H9 (cell line): ENCODE measurements around the gene SLC22A15. TPM values are rescaled to one million over a fixed set of nuclear protein-coding genes. Genes with fewer than 3 reads are reported as not detected.

Source experiments
- DNase-seq: peaks from one replicate; pipeline ENCODE4 v3.0.0-alpha.2; 2017
- H2AFZ ChIP-seq: one replicate; pipeline ENCODE4 v1.6.1; 2013; ENCODE audit warnings: mild to moderate bottlenecking, low read length, control low read depth, moderate library complexity
- H2AK5ac ChIP-seq: 2 replicates; pipeline ENCODE4 v1.6.1; 2013; ENCODE audit warnings: low read length, control low read depth, mixed read lengths; ENCODE audit not compliant: insufficient read length
- H2BK120ac ChIP-seq: one replicate; pipeline ENCODE4 v1.6.1; 2013; ENCODE audit warnings: low read depth, mild to moderate bottlenecking, low read length, control low read depth, inconsistent platforms; ENCODE audit not compliant: poor library complexity, severe bottlenecking
- H2BK12ac ChIP-seq: 2 replicates; pipeline ENCODE4 v1.6.1; 2013; ENCODE audit warnings: low read length, control low read depth, mixed read lengths, low read depth; ENCODE audit not compliant: insufficient read length
- H2BK15ac ChIP-seq: 2 replicates; pipeline ENCODE4 v1.6.1; 2013; ENCODE audit warnings: low read depth, low read length, control low read depth
- H2BK20ac ChIP-seq: one replicate; pipeline ENCODE4 v1.6.1; 2013; ENCODE audit warnings: low read depth, mild to moderate bottlenecking, low read length, control low read depth, inconsistent platforms; ENCODE audit not compliant: poor library complexity, severe bottlenecking
- H2BK5ac ChIP-seq: 2 replicates; pipeline ENCODE4 v1.6.1; 2013; ENCODE audit warnings: low read length, control low read depth, mixed read lengths; ENCODE audit not compliant: insufficient read length
- H3K14ac ChIP-seq: 2 replicates; pipeline ENCODE4 v1.6.1; 2013; ENCODE audit warnings: low read length, control low read depth; ENCODE audit not compliant: insufficient read depth
- H3K18ac ChIP-seq: 2 replicates; pipeline ENCODE4 v1.6.1; 2013; ENCODE audit warnings: low read depth, mild to moderate bottlenecking, mixed read lengths, low read length, control low read depth; ENCODE audit not compliant: insufficient read length
- H3K23ac ChIP-seq: 2 replicates; pipeline ENCODE4 v1.6.1; 2013; ENCODE audit warnings: low read length, control low read depth, mixed read lengths, low read depth; ENCODE audit not compliant: insufficient read length
- H3K23me2 ChIP-seq: 2 replicates; pipeline ENCODE4 v1.6.1; 2013; ENCODE audit warnings: low read depth, mild to moderate bottlenecking, mixed read lengths, low read length, control low read depth; ENCODE audit not compliant: insufficient read length, poor library complexity, severe bottlenecking
- H3K27ac ChIP-seq: 2 replicates; pipeline ENCODE4 v1.5.1; 2013; ENCODE audit warnings: low read length, control low read depth, mixed read lengths, low read depth; ENCODE audit not compliant: insufficient read length
- H3K27me3 ChIP-seq: 2 replicates; pipeline ENCODE4 v1.6.1; 2013; ENCODE audit warnings: low read length, control low read depth, inconsistent platforms; ENCODE audit not compliant: insufficient read depth
- H3K4ac ChIP-seq: 2 replicates; pipeline ENCODE4 v1.6.1; 2013; ENCODE audit warnings: low read depth, mild to moderate bottlenecking, control low read depth, inconsistent platforms, low read length, moderate library complexity
- H3K4me1 ChIP-seq: 2 replicates; pipeline ENCODE4 v1.6.1; 2013; ENCODE audit warnings: low read length, control low read depth, inconsistent platforms; ENCODE audit not compliant: insufficient read depth
- H3K4me2 ChIP-seq: 2 replicates; pipeline ENCODE4 v1.6.1; 2013; ENCODE audit warnings: low read length, control low read depth, mixed read lengths; ENCODE audit not compliant: insufficient read length, insufficient read depth
- H3K56ac ChIP-seq: 2 replicates; pipeline ENCODE4 v1.6.1; 2013; ENCODE audit warnings: low read depth, mild to moderate bottlenecking, mixed read lengths, low read length, control low read depth; ENCODE audit not compliant: insufficient read length
- H3K79me1 ChIP-seq: 2 replicates; pipeline ENCODE4 v1.6.1; 2013; ENCODE audit warnings: low read depth, mild to moderate bottlenecking, moderate library complexity, low read length, control low read depth, inconsistent platforms; ENCODE audit not compliant: insufficient read depth, poor library complexity, severe bottlenecking
- H3K79me2 ChIP-seq: 2 replicates; pipeline ENCODE4 v1.6.1; 2013; ENCODE audit warnings: low read length, control low read depth, inconsistent platforms; ENCODE audit not compliant: insufficient read depth
- H3K9ac ChIP-seq: 2 replicates; pipeline ENCODE4 v1.6.1; 2013; ENCODE audit warnings: low read length, control low read depth, mixed read lengths; ENCODE audit not compliant: insufficient read length; ENCODE audit errors: extremely low read depth
- H3K9me3 ChIP-seq: one replicate; pipeline ENCODE4 v1.6.1; 2013; ENCODE audit warnings: low read depth, low read length, inconsistent platforms; ENCODE audit not compliant: control insufficient read depth
- H3T11ph ChIP-seq: one replicate; pipeline ENCODE4 v1.6.1; 2013; ENCODE audit warnings: mild to moderate bottlenecking, low read length, control low read depth, inconsistent platforms
- H4K20me1 ChIP-seq: one replicate; pipeline ENCODE4 v1.6.1; 2013; ENCODE audit not compliant: control insufficient read depth, insufficient read length, insufficient read depth
- H4K5ac ChIP-seq: 2 replicates; pipeline ENCODE4 v1.6.1; 2013; ENCODE audit warnings: low read depth, mild to moderate bottlenecking, mixed read lengths, low read length, control low read depth; ENCODE audit not compliant: insufficient read length
- H4K8ac ChIP-seq: replicated peaks from 2 replicates; pipeline ENCODE4 v1.6.1; 2013; ENCODE audit warnings: low read length, control low read depth, mixed read lengths, low read depth; ENCODE audit not compliant: insufficient read length
- H4K91ac ChIP-seq: 2 replicates; pipeline ENCODE4 v1.6.1; 2013; ENCODE audit warnings: low read depth, mild to moderate bottlenecking, moderate library complexity, mixed read lengths, low read length, control low read depth; ENCODE audit not compliant: insufficient read length
- H3K27ac Mint-ChIP-seq, 3 experiments: 2 replicates in 2 of 3; 3 replicates in 1 of 3; pipeline ENCODE4 v1.8.0; 2020 to 2021; ENCODE audit warnings: mixed read lengths in 3 of 3, mild to moderate bottlenecking in 1 of 3, moderate library complexity in 1 of 3
- H3K27me3 Mint-ChIP-seq: 2 replicates; pipeline ENCODE4 v1.8.0; 2021; ENCODE audit warnings: low read depth, mild to moderate bottlenecking, moderate library complexity, mixed read lengths
- H3K36me3 Mint-ChIP-seq, 3 experiments: 2 replicates in 2 of 3; 3 replicates in 1 of 3; pipeline ENCODE4 v1.8.0; 2020 to 2021; ENCODE audit warnings: low read depth in 3 of 3, mixed read lengths in 3 of 3; ENCODE audit not compliant: insufficient read depth in 1 of 3
- H3K4me1 Mint-ChIP-seq, 2 experiments: 2 replicates each; pipeline ENCODE4 v1.8.0; 2020; ENCODE audit warnings: mixed read lengths in 2 of 2
- H3K4me3 Mint-ChIP-seq, 2 experiments: 2 replicates in 1 of 2; 3 replicates in 1 of 2; pipeline ENCODE4 v1.8.0; 2020 to 2021; ENCODE audit warnings: mild to moderate bottlenecking in 2 of 2, mixed read lengths in 2 of 2, moderate library complexity in 1 of 2
- H3K9me3 Mint-ChIP-seq, 2 experiments: 2 replicates in 1 of 2; 3 replicates in 1 of 2; pipeline ENCODE4 v1.8.0; 2020; ENCODE audit warnings: mild to moderate bottlenecking in 2 of 2, mixed read lengths in 2 of 2, moderate library complexity in 1 of 2
- CTCF ChIP-seq: fragments of 200-600 bp; sonication (generic); conservative IDR thresholded peaks from 3 replicates; pipeline ENCODE4 v1.8.0; 2021; ENCODE audit warnings: antibody characterized with exemption, mild to moderate bottlenecking
- WGBS: extraction: QIAGEN DNeasy Blood & Tissue Kit; methylation state at CpG from one replicate; pipeline ENCODE4 v1.1.7; 2013; ENCODE audit warnings: missing lambda C conversion rate, low lambda C conversion rate, mixed read lengths; ENCODE audit not compliant: insufficient read length; ENCODE audit errors: extremely low coverage; 5-methylcytosine and 5-hydroxymethylcytosine counted together
- total RNA-seq: library from RNA; stranded (reverse); gene quantifications from 2 replicates; pipeline ENCODE4 v1.2.1, GENCODE V29; 2021

The SLC22A15 gene
- total RNA-seq, 1 experiment from 2014 or later: 3.2 TPM

DNA sequence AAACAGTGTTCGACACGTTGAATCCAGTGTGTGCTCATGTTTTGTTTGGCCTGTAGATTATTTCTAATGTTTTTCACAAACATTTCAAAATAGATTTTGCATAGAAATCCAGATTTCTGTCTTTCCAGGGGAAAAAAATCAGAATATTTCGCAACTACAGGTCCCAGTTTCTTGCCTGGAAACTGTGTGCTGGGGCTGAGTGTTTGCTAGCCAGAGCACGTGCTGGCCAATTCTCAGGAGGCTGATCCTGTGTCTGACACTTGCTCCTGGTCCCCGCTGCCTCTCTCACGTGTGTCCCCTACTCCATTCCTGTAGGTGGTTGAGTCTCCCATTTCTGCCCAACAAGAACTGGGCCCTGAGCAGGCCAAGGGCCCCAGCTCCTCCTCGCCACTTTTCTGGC lies 137.3 kb downstream of the SLC22A15 start:
- H2BK12ac ChIP-seq: no peak overlapping the region
- no peaks in the 10 kb centered on the region for H3K27me3 ChIP-seq
- H2AK5ac ChIP-seq: no peak overlapping the region
- no peak for TF ChIP-seq CTCF
- no peak overlapping the region for H4K8ac ChIP-seq
- no peak overlapping the region for H3K18ac ChIP-seq
- no peak overlapping the region for H2BK15ac ChIP-seq
- Mint-ChIP-seq H3K4me3 (no peak overlapping the region), H3K27me3 (peaks cover 1% of the 10 kb centered on the region; the same call in 1 of the 2 replicates), H3K27ac (no peak overlapping the region), H3K4me1 (peaks cover 2 to 3% of the 10 kb centered on the region in 2 experiments; a peak in 3 of 4 replicates), H3K9me3 (no peaks in the 10 kb centered on the region), H3K36me3 (no peaks in the 10 kb centered on the region)
- no peak overlapping the region for H2BK20ac ChIP-seq
- no peak overlapping the region for H3K4ac ChIP-seq
- no peaks in the 10 kb centered on the region for H3K23me2 ChIP-seq
- no peak overlapping the region for H3K9ac ChIP-seq
- no peaks in the 10 kb centered on the region for H3K4me1 ChIP-seq
- no peak overlapping the region for H2AFZ ChIP-seq
- H3T11ph ChIP-seq: no peak overlapping the region
- no peak overlapping the region for H4K91ac ChIP-seq
- no peaks in the 10 kb centered on the region for H3K79me2 ChIP-seq
- no peak overlapping the region for H3K27ac ChIP-seq
- DNase-seq: no peak
- no peak overlapping the region for H3K14ac ChIP-seq
- no peaks in the 10 kb centered on the region for H3K79me1 ChIP-seq
- no peak overlapping the region for H2BK120ac ChIP-seq
- no peaks in the 10 kb centered on the region for H3K9me3 ChIP-seq
- H3K23ac ChIP-seq: no peak overlapping the region
- no peak overlapping the region for H4K5ac ChIP-seq
- WGBS: no CpG with 5 or more reads among the region's 7 CpGs
- no peaks in the 10 kb centered on the region for H4K20me1 ChIP-seq
- no peak overlapping the region for H2BK5ac ChIP-seq
- no peak overlapping the region for H3K4me2 ChIP-seq
- no peak overlapping the region for H3K56ac ChIP-seq
